ENCODE data around the gene CLIC4.

GRCh38 chr1:24756395-24756794 lies 11.1 kb downstream of the CLIC4 start:
- no peak for TF ChIP-seq CTCF (IDR thresholded peaks at IDR 0.05)
- no peak for TF ChIP-seq POLR2A (IDR thresholded peaks at IDR 0.05)
- no peak for TF ChIP-seq POLR2AphosphoS5 (IDR thresholded peaks at IDR 0.05)

Data from upper lobe of left lung (tissue), 4 donors.